AG09309 (cell line): ENCODE measurements around the gene ETV6.

Source experiments
- DNase-seq: peaks from one replicate; pipeline ENCODE4 v3.0.0-alpha.2; 2010; ENCODE audit warnings: low read depth
- H3K4me3 ChIP-seq: 2 replicates; pipeline ENCODE4 v1.5.1; 2011; ENCODE audit warnings: mild to moderate bottlenecking, low read depth, low read length, moderate library complexity; ENCODE audit not compliant: control insufficient read depth
- TF ChIP-seq, protein P1 (sequence below): IDR thresholded peaks from 2 replicates; pipeline ENCODE4 v1.5.1; 2011; ENCODE audit warnings: mild to moderate bottlenecking, low read depth, low read length, inconsistent platforms; ENCODE audit not compliant: insufficient read depth, control insufficient read depth; ENCODE audit errors: missing control alignments

The ETV6 gene

DNA sequence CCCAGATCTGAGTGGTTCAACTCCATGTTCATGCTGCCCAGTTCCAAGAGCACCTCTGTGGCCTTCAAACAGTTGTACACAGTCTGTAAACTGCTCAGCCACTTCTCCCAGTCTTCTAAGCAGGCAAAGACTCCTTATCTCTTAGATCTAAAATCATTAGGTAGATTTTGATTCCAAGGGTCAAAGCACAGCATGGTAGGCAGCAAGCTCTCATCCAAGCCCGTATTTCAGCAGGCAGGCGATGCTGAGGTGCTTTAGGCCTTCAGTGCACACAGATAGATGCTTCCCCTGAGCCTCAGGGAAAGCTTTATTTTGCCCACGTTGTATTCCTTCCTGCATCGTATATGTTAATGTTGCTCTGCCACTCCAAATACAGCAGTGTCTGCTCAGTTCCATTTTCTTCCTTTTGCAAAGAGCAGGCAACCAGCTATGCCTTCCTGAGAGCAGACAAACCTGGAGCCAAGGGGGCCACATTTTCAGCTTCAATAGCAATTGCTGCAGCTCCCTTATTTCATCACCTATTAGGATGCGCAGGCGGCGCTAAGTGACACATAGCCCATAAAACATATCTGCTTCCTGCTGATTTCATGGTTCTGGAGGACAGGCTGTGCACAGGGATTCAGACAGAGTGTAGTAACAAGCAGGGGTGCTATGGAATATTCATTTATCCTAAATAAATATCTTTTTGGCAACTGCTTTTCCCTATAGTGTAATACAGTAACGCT lies 67.5 kb downstream of the ETV6 start:
- H3K4me3 ChIP-seq: no peak overlapping the region
- TF ChIP-seq, protein P1, sequence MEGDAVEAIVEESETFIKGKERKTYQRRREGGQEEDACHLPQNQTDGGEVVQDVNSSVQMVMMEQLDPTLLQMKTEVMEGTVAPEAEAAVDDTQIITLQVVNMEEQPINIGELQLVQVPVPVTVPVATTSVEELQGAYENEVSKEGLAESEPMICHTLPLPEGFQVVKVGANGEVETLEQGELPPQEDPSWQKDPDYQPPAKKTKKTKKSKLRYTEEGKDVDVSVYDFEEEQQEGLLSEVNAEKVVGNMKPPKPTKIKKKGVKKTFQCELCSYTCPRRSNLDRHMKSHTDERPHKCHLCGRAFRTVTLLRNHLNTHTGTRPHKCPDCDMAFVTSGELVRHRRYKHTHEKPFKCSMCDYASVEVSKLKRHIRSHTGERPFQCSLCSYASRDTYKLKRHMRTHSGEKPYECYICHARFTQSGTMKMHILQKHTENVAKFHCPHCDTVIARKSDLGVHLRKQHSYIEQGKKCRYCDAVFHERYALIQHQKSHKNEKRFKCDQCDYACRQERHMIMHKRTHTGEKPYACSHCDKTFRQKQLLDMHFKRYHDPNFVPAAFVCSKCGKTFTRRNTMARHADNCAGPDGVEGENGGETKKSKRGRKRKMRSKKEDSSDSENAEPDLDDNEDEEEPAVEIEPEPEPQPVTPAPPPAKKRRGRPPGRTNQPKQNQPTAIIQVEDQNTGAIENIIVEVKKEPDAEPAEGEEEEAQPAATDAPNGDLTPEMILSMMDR: no peak
- DNase-seq: no peak

DNA sequence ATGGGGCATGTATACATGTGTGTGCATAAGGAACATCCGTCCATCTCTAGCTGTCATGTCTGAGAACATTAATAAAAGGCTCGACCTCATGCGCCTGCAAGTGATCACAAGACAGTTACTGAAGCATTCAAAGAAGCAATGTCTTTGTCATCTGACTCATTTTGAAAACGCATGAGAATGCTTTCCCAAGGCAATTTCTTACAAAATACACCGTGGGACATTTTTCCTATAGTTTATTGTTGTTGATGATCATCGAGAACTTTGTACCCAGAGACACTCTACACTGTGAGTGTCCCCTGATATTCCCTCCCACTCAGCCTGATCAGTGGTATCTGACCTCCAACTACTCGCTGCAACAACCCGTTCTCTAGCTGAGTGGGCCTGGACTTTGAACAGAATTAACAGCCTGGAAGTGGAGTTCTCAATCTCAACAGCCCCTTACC lies 68.1 kb downstream of the ETV6 start:
- TF ChIP-seq, protein P1: no peak
- DNase-seq: no peak
- H3K4me3 ChIP-seq: no peak overlapping the region

DNA sequence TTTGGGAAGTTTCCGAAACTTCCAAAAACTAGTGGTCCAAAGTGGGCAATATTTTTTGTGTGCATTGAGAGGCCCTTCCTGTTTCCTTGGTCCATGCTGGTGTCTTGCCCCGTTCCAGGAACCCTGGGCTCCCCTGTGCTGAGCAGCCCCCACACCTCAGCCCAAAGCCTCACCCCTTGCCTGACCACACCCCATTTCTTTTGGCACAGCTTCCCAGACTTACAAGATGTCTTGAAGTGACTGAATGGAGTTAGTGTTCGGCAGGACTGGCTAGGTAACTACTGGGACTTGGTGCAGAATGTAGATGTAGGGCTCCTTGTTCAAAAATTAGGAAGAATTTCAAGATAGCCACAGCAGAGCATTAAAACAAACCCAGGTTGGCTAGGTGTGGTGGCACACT lies 68.6 kb downstream of the ETV6 start:
- no peak for DNase-seq
- TF ChIP-seq, protein P1: no peak
- H3K4me3 ChIP-seq: no peak overlapping the region

DNA sequence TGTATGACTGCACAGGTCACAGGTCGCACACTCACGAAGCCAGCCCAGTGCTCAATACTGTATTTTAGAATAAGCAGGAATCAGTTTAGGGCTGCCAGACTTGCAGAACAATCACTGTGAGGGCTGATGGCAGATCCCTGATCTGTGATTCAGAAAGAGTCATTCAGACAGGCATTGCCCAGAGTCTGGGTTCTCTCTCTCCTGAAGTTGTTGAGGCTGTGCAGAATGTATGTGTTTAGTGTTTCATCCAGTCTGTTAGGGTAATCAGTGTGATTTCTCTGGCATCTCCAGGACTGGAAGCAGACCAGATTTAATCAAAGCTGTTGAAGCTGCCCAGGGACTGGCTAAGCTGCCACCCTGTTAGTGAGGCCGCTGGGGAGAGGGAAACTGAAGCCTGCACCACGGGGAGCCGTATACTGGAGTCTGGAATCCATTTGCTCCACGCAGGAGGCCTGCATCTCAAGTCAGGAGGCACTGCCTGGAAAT lies 69.3 kb downstream of the ETV6 start:
- no peak overlapping the region for H3K4me3 ChIP-seq
- no peak for DNase-seq
- TF ChIP-seq, protein P1: no peak

DNA sequence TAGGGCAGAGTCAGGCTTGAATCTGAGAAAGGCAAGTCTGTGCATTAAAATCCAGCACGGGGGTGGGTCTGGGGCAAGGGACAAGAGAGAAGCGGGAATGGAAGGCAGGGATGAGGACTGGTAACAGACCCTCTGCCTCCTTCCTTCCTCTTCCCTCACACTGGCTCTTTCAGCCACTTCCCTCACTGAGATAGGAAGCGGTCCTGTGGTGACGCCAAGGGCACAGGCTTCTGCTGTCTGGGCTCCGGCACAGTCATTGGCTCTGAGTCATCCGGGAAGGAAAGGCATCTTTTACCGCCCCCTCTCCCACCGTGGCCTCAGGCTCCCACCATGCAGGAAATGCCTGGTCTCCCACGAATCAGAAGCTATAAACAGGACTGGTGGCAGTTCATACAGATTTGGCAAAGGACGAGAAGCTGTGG lies 70.2 kb downstream of the ETV6 start:
- H3K4me3 ChIP-seq: no peak overlapping the region
- no peak for DNase-seq
- TF ChIP-seq, protein P1: no peak

DNA sequence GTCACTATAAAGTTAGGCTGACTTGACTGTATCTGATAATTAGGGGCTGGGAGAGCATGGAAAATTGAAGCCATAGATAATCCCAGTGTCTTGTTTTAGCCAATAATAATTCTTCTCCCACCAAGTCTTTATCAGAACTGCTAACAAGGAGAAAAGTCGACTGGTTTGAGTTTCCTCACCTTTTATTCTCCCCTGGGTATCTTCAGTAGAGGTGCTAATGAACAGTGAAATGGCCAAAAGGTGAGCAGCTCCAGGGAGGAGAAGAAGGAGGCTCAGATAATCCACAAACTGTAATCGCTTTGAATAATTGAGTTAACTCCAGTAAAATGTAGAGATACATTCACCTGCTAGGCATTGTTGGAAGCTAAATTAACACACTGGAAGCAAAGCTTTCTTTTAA lies 72.6 kb downstream of the ETV6 start:
- no peak for DNase-seq
- TF ChIP-seq, protein P1: no peak
- no peak overlapping the region for H3K4me3 ChIP-seq
